ENCODE results near the gene MEF2C.

MEF2C gene

GRCh38 chr5:88745093-88745696 lies 137.8 kb downstream of the MEF2C start:
- DNase-seq = no peak

GRCh38 chr5:88743231-88743834 lies 139.7 kb downstream of the MEF2C start:
- no peak for DNase-seq

GRCh38 chr5:88741964-88742363 lies 141.0 kb downstream of the MEF2C start:
- DNase-seq = no peak

- DNase-seq = no peak
These were observed 142.3 kb downstream of the MEF2C start for GRCh38 chr5:88740604-88741185.

- no peak for DNase-seq
These were observed 146.5 kb downstream of the MEF2C start for GRCh38 chr5:88736494-88736893.

- no peak for DNase-seq
These were observed 148.0 kb downstream of the MEF2C start for GRCh38 chr5:88734983-88735382.

GRCh38 chr5:88734191-88734640 lies 148.8 kb downstream of the MEF2C start:
- peak; percentile 3 for DNase-seq

GRCh38 chr5:88732862-88733261 lies 150.1 kb downstream of the MEF2C start:
- DNase-seq = no peak

- DNase-seq = peak; percentile 14
These were observed 150.8 kb downstream of the MEF2C start for GRCh38 chr5:88732181-88732633.

GRCh38 chr5:88729829-88730182 lies 153.2 kb downstream of the MEF2C start:
- no peak for DNase-seq

- peak; percentile 62 for DNase-seq
These were observed 153.7 kb downstream of the MEF2C start for GRCh38 chr5:88729084-88729828.

GRCh38 chr5:88727705-88728313 lies 155.2 kb downstream of the MEF2C start:
- peak; percentile 5 for DNase-seq

GRCh38 chr5:88725454-88725853 lies 157.5 kb downstream of the MEF2C start:
- no peak for DNase-seq

GRCh38 chr5:88724201-88724600 lies 158.8 kb downstream of the MEF2C start:
- DNase-seq = no peak

- DNase-seq = no peak
These were observed 160.4 kb downstream of the MEF2C start for GRCh38 chr5:88722546-88723073.

GRCh38 chr5:88719434-88719833 lies 163.6 kb downstream of the MEF2C start:
- no peak for DNase-seq

GRCh38 chr5:88718736-88719135 lies 164.2 kb downstream of the MEF2C start:
- no peak for DNase-seq

- DNase-seq = no peak
These were observed 166.9 kb downstream of the MEF2C start for GRCh38 chr5:88716101-88716500.

- DNase-seq = no peak
These were observed 167.5 kb downstream of the MEF2C start for GRCh38 chr5:88715503-88715902.

GRCh38 chr5:88713818-88714217 lies 169.2 kb downstream of the MEF2C start:
- DNase-seq = no peak

- DNase-seq = no peak
These were observed 174.1 kb downstream of the MEF2C start for GRCh38 chr5:88708682-88709398.

GRCh38 chr5:88708021-88708420 lies 175.0 kb downstream of the MEF2C start:
- no peak for DNase-seq
